Measurements from ENCODE around the gene NRXN3.

DNA sequence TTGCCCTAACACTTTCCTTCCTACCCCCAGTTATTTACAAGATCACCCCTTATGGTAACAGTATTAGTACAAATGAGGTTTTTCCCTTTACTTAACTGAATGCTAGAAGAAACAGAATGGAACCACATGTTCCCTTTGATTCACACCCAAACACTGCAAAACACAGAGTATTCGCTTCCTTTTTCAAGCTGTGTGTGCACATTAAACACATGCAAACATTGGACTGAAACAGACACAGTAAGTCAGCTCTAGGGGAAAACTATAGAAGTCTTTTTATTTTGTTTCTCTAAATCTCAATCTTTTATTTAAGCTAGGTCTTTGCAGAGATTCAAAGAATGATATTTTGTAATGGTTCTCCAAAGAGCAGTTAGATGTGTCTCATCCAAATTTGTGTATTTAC is 1312.7 kb downstream of the NRXN3 start:
- TF ChIP-seq, protein P1, sequence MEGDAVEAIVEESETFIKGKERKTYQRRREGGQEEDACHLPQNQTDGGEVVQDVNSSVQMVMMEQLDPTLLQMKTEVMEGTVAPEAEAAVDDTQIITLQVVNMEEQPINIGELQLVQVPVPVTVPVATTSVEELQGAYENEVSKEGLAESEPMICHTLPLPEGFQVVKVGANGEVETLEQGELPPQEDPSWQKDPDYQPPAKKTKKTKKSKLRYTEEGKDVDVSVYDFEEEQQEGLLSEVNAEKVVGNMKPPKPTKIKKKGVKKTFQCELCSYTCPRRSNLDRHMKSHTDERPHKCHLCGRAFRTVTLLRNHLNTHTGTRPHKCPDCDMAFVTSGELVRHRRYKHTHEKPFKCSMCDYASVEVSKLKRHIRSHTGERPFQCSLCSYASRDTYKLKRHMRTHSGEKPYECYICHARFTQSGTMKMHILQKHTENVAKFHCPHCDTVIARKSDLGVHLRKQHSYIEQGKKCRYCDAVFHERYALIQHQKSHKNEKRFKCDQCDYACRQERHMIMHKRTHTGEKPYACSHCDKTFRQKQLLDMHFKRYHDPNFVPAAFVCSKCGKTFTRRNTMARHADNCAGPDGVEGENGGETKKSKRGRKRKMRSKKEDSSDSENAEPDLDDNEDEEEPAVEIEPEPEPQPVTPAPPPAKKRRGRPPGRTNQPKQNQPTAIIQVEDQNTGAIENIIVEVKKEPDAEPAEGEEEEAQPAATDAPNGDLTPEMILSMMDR (optimal IDR thresholded peaks at IDR 0.05 in 1 of 3, IDR thresholded peaks at IDR 0.05 in 1 of 3, conservative IDR thresholded peaks at IDR 0.05 in 1 of 3; ENCODE audit: extremely low read depth in 1 of 3, insufficient read depth in 2 of 3, low read length in 3 of 3) = no peak
- no peak for TF ChIP-seq EZH2 (IDR thresholded peaks at IDR 0.05; ENCODE audit: low read length)
